Effector memory CD8-positive, alpha-beta T cell (primary cell): ENCODE measurements around the gene GPANK1.
"Not testable (repeated sequence)": the region's sequence is repeated elsewhere in the genome, so short reads cannot be mapped to it uniquely, and the experiment has no call there.

Experiments used
- ATAC-seq: fragments of 150-1000 bp; cut with Tn5 transposase; replicated peaks from 2 replicates; pipeline ENCODE4 v1.10.0; 2021; ENCODE audit warnings: mild to moderate bottlenecking, moderate library complexity
- DNase-seq, 3 experiments: peaks; one replicate each; pipeline ENCODE4 v3.0.0; 2021
- H3K27ac Mint-ChIP-seq, 2 donors: one replicate each; pipeline ENCODE4 v1.8.0; 2022; ENCODE audit warnings: mild to moderate bottlenecking in 2 of 2, mixed read lengths in 2 of 2, moderate library complexity in 2 of 2
- H3K27me3 Mint-ChIP-seq, 2 donors: one replicate each; pipeline ENCODE4 v1.8.0; 2022; ENCODE audit warnings: mixed read lengths in 2 of 2
- H3K36me3 Mint-ChIP-seq: one replicate; pipeline ENCODE4 v1.8.0; 2022; ENCODE audit warnings: mild to moderate bottlenecking, moderate library complexity, mixed read lengths; ENCODE audit not compliant: insufficient read depth
- H3K4me1 Mint-ChIP-seq, 2 donors: one replicate each; pipeline ENCODE4 v1.8.0; 2022; ENCODE audit warnings: low read depth in 2 of 2, mixed read lengths in 2 of 2
- H3K4me3 Mint-ChIP-seq, 2 donors: one replicate each; pipeline ENCODE4 v1.8.0; 2022; ENCODE audit warnings: mild to moderate bottlenecking in 2 of 2, mixed read lengths in 2 of 2, moderate library complexity in 2 of 2
- H3K9me3 Mint-ChIP-seq, 2 donors: one replicate each; pipeline ENCODE4 v1.8.0; 2022; ENCODE audit warnings: mixed read lengths in 2 of 2
- total RNA-seq, 9 experiments: gene quantifications; one replicate each; lab custom pipeline; 2026; lab: John Stamatoyannopoulos, UW

Gene GPANK1
- total RNA-seq, result 20.0 to 28.7 (median 24.3) reads per million in 9 experiments

- Mint-ChIP-seq H3K4me3 (peak within 1 kb of the TSS; percentile 93 to 97), H3K27me3 (no peaks in the 10 kb centered on the region), H3K9me3 (no peaks in the 10 kb centered on the region), H3K27ac (peak within 1 kb of the TSS; percentile 94 to 98), H3K4me1 (peaks cover 43 to 55% of the 10 kb centered on the region in 2 donors), H3K36me3 (peaks cover 60% of the 10 kb centered on the region)
- peak; percentile 82 to 89 (median 86) for DNase-seq
- peak; percentile 45 for ATAC-seq
Observed at GRCh38 chr6:31664790-31665500, at the start of gene GPANK1. Gene GPANK1 (minus strand): TSS chr6:31664997. CDS start chr6:31664478, 519 bp downstream.

- ATAC-seq (no peak), DNase-seq (no peak)
- Mint-ChIP-seq H3K4me1 (peaks cover 14 to 15% of the 10 kb centered on the region in 2 donors), H3K9me3 (no peaks in the 10 kb centered on the region), H3K27ac (peak overlapping the region in 1 of 2 donors; percentile 16), H3K27me3 (peaks cover 0 to 7% of the 10 kb centered on the region in 2 donors), H3K36me3 (no peaks in the 10 kb centered on the region), H3K4me3 (no peak overlapping the region)
Observed at GRCh38 chr6:31713991-31714684, 49.3 kb upstream of the GPANK1 start.

- Mint-ChIP-seq H3K4me1 (peaks cover 13 to 14% of the 10 kb centered on the region in 2 donors), H3K27ac (peak overlapping the region in 1 of 2 donors; percentile 41), H3K27me3 (peaks cover 0 to 7% of the 10 kb centered on the region in 2 donors), H3K9me3 (no peaks in the 10 kb centered on the region), H3K4me3 (no peak overlapping the region), H3K36me3 (no peaks in the 10 kb centered on the region)
- ATAC-seq (no peak), DNase-seq (no peak)
Observed at GRCh38 chr6:31713465-31713864, 48.7 kb upstream of the GPANK1 start.

GRCh38 chr6:31712296-31712695 is 47.5 kb upstream of the GPANK1 start:
- Mint-ChIP-seq H3K36me3 (no peaks in the 10 kb centered on the region), H3K4me1 (peaks cover 13 to 14% of the 10 kb centered on the region in 2 donors), H3K9me3 (no peaks in the 10 kb centered on the region), H3K27me3 (peaks cover 0 to 7% of the 10 kb centered on the region in 2 donors), H3K27ac (peak overlapping the region; percentile 71 to 78), H3K4me3 (no peak overlapping the region)
- ATAC-seq (peak; percentile 54), DNase-seq (no peak)

DNA sequence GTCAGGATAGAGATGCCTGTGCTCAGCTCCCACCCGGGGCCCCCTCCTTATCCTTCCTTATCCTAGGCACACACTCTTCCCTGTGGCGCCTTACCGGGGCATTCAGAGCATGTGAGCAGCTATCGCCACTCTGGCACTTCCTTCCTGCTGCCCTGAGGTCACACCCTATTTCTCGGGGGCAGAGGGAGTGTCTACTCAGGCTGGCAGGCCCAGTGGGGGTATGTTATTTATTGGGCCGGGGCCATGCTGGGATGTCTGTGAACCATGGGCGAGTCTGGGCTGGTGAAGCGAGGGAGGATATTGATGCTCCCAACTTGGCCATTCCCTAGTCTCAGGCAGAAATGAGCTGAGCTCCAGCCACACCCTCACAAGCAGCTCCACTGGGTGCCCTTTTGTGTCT is 46.4 kb upstream of the GPANK1 start:
- H3K4me1 Mint-ChIP-seq, result peaks cover 13 to 14% of the 10 kb centered on the region in 2 donors
- H3K36me3 Mint-ChIP-seq, result no peaks in the 10 kb centered on the region
- H3K27me3 Mint-ChIP-seq, result peaks cover 0 to 7% of the 10 kb centered on the region in 2 donors
- ATAC-seq, result peak; percentile 51
- peak overlapping the region in 1 of 2 donors; percentile 9 for H3K4me3 Mint-ChIP-seq
- H3K27ac Mint-ChIP-seq, result peak overlapping the region; percentile 11 to 52
- DNase-seq, result no peak
- no peaks in the 10 kb centered on the region for H3K9me3 Mint-ChIP-seq

DNA sequence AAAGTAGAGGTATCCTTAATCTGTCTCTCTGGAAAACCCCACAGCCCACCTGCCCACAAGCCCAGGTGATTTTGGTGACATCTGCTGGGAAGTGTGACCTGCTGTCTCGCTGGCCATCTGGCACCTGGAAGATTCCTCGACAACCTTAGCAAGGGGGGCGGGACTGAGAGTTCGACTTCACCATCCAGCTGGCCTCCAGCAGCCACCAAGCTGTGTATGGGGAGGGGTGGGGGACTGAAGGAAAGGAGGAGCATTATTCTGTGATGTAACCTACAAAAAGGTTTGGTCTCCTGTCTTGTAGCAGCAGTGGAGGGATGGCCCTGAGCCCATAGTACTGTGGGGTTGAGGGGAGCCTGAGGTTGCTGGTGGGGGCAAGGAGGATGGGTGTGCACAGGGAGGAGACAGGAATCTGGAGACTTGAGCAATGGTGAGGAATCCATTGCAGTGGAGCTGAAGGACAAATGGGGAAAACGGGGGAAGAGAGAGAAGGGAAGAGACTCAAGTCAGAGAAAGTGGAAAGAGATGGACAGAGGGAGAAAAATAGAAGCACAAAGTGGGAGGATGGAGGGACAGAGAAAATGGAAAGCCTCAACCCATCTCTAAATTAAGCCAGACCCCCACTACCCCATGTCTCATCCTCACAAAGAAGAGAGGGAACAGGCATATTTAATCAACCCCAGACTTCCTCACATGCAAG is 45.9 kb upstream of the GPANK1 start:
- H3K36me3 Mint-ChIP-seq, result no peaks in the 10 kb centered on the region
- peak overlapping the region in 1 of 2 donors; percentile 9 for H3K4me3 Mint-ChIP-seq

GRCh38 chr6:31709157-31709556 is 44.4 kb upstream of the GPANK1 start:
- not testable (repeated sequence) for H3K4me3 Mint-ChIP-seq, ATAC-seq, H3K27me3 Mint-ChIP-seq, H3K9me3 Mint-ChIP-seq, DNase-seq, H3K27ac Mint-ChIP-seq, H3K36me3 Mint-ChIP-seq
- H3K4me1 Mint-ChIP-seq, result peaks cover 13 to 14% of the 10 kb centered on the region in 2 donors

More for the DNA sequence above, 45.9 kb upstream of the GPANK1 start:
- H3K9me3 Mint-ChIP-seq, result no peaks in the 10 kb centered on the region
- peaks cover 13 to 14% of the 10 kb centered on the region in 2 donors for H3K4me1 Mint-ChIP-seq
- DNase-seq, result no peak
- ATAC-seq, result no peak
- peaks cover 0 to 7% of the 10 kb centered on the region in 2 donors for H3K27me3 Mint-ChIP-seq
- peak overlapping the region; percentile 11 to 52 for H3K27ac Mint-ChIP-seq

DNA sequence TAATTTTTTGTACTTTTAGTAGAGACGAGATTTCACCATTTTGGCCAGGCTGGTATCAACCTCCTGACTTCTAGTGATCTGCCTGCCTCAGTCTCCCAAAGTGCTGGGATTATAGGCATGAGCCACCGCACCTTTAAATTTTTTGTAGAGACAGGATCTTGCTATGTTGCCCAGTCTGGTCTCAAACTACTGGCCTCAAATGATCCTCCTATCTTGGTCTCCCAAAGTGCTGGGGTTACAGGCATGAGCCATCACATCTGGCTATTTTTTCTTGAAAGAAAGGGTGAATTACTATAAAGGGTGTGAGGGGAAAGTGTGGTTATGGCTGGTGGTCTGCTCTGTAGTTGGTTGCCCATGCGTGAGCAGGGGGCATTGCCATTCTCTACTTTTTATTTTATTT is 43.4 kb upstream of the GPANK1 start:
- no peaks in the 10 kb centered on the region for H3K36me3 Mint-ChIP-seq
- H3K4me1 Mint-ChIP-seq, result peaks cover 14 to 17% of the 10 kb centered on the region in 2 donors
- DNase-seq (no peak), ATAC-seq (no peak)
- no peak overlapping the region for H3K27ac Mint-ChIP-seq
- no peaks in the 10 kb centered on the region for H3K9me3 Mint-ChIP-seq
- no peak overlapping the region for H3K4me3 Mint-ChIP-seq
- peaks cover 0 to 7% of the 10 kb centered on the region in 2 donors for H3K27me3 Mint-ChIP-seq

- Mint-ChIP-seq H3K27me3 (peaks cover 0 to 6% of the 10 kb centered on the region in 2 donors), H3K36me3 (no peaks in the 10 kb centered on the region), H3K27ac (no peak overlapping the region), H3K4me3 (no peak overlapping the region), H3K9me3 (no peaks in the 10 kb centered on the region), H3K4me1 (peaks cover 15 to 18% of the 10 kb centered on the region in 2 donors)
- no peak for ATAC-seq
- DNase-seq, result no peak
Observed at GRCh38 chr6:31707701-31708100, 42.9 kb upstream of the GPANK1 start.

DNA sequence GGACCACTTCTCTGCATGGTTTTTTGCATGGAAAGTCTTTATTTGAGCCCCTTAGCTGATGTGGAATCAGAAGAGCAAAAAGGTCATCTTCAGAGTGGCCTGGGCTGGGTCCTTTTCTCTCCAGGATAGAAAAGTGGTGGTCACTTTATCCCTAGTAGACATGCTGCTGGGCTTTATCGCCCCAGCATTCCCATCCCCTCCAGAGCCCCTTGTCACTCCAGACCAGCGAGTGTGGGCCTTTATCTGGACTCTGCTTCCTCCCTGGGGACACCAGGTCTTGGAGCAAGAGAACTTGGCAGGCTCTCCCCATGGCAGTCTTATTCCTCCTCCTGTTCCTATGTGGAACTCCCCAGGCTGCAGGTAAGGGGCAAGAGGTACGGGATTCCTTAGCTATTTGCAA is 41.8 kb upstream of the GPANK1 start, which contains the start of gene LY6G6F:
Gene LY6G6F (plus strand): TSS at position 268 of the 400 bp plus-strand sequence. CDS start 41 bp downstream, at position 309.
- Mint-ChIP-seq H3K4me1 (peaks cover 20 to 24% of the 10 kb centered on the region in 2 donors), H3K4me3 (no peak within 1 kb of the TSS), H3K36me3 (peaks cover 7% of the 10 kb centered on the region), H3K9me3 (no peaks in the 10 kb centered on the region), H3K27me3 (no peaks in the 10 kb centered on the region), H3K27ac (no peak within 1 kb of the TSS)
- no peak for ATAC-seq
- no peak for DNase-seq

DNA sequence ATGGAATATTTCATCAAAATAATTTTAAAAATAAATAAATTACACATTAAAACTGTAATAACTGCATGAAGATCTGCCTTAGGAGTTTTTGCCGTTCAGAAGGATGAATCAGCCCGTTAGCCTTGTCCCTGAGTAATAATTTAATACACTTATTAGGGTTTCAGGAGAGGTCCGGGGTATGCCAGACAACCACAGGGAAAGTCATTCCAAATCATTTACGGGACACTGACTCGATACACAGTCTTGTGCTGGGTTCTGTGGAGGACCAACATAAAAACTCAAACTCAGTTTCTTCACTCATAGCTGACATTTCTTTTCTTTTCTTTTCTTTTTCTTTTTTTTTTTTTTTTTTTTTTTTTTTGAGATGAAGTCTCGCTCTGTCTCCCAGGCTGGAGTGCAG is 41.1 kb upstream of the GPANK1 start:
- Mint-ChIP-seq H3K4me1 (peaks cover 23 to 25% of the 10 kb centered on the region in 2 donors), H3K4me3 (no peak overlapping the region), H3K27me3 (no peaks in the 10 kb centered on the region), H3K9me3 (no peaks in the 10 kb centered on the region), H3K36me3 (peaks cover 10% of the 10 kb centered on the region), H3K27ac (no peak overlapping the region)
- DNase-seq (no peak), ATAC-seq (no peak)

DNA sequence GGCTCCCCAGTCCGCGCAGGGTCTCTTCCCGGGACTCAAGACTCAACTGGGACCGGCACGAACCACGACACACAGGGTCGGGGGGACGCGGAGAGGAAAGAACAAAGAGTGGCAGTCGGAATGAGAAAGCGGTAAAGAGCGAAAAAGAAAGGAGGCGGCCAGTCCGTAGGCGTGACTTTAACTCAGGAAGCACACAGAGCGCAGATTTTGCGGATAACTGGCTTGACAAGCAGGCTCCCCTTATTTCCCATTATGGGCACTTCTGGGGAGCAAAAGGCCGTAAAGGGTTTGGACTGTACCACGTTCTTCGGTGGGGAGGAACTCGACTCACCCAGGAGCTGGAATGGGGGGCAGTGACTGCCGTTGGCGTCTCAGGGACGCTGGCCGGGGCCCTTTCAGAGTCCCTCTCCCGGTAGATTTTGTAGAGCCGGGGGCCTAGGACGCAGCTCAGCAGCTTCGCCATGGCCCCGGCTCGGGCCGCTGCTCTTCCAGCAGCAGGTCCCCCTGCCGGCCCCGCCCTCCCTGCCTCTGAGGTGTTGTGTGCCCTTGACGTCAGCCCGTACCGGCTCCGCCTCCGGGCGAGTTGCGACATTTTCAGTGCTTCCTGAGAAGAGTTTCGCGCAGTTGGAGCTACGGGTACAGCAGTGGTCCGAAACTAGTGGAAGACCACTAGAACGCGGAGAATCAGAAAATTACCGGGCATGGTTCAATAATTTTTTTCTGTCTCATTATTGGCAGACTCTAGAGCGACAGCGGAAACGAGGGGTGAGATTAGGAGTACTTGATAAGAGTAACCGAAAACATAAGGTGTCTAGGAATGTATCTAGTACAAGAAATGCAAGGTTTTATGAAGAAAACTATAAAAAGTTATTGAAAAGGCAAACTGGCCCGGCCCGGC is 38.3 kb upstream of the GPANK1 start, which contains the start of gene ABHD16A:
Gene ABHD16A (minus strand): TSS at position 506 of the 898 bp plus-strand sequence. CDS start 43 bp downstream, at position 463.
- no peaks in the 10 kb centered on the region for H3K27me3 Mint-ChIP-seq
- DNase-seq (peak; percentile 94 to 95 (median 95)), ATAC-seq (peak; percentile 93)
- H3K4me1 Mint-ChIP-seq, result peaks cover 18 to 23% of the 10 kb centered on the region in 2 donors
- peak within 1 kb of the TSS; percentile 94 to 97 for H3K27ac Mint-ChIP-seq
- no peaks in the 10 kb centered on the region for H3K9me3 Mint-ChIP-seq
- H3K4me3 Mint-ChIP-seq, result peak within 1 kb of the TSS; percentile 95 to 99
- peaks cover 26% of the 10 kb centered on the region for H3K36me3 Mint-ChIP-seq
